DMS53 treated with DMSO at 0.1 percent for 48 hours (cell line): ENCODE measurements around the gene OR6B3.
"Not testable (repeated sequence)": the region's sequence is repeated elsewhere in the genome, so short reads cannot be mapped to it uniquely, and the experiment has no call there.

Experiments used
- DNase-seq: peaks from one replicate; lab custom pipeline; 2025; ENCODE audit not compliant: unreplicated experiment; lab: John Stamatoyannopoulos, UW

OR6B3 gene

DNA sequence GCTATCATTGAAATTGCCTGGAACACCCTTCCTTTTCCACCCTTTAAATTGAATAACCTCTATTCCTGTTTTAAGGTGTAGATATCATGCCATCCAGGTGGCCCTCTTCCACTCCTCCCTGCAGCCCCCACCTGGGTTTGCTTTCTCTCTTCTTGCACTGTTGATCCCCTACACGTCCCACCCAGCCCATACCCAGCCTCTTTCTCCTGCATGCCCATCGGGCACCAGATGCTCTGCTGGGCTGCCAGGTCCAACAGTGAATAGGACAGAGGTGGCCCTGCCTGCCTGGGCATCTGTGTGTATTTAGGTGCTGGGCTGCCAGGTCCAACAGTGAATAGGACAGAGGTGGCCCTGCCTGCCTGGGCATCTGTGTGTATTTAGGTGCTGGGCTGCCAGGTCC lies 9.2 kb downstream of the OR6B3 start:
- DNase-seq, result not testable (repeated sequence)

DNA sequence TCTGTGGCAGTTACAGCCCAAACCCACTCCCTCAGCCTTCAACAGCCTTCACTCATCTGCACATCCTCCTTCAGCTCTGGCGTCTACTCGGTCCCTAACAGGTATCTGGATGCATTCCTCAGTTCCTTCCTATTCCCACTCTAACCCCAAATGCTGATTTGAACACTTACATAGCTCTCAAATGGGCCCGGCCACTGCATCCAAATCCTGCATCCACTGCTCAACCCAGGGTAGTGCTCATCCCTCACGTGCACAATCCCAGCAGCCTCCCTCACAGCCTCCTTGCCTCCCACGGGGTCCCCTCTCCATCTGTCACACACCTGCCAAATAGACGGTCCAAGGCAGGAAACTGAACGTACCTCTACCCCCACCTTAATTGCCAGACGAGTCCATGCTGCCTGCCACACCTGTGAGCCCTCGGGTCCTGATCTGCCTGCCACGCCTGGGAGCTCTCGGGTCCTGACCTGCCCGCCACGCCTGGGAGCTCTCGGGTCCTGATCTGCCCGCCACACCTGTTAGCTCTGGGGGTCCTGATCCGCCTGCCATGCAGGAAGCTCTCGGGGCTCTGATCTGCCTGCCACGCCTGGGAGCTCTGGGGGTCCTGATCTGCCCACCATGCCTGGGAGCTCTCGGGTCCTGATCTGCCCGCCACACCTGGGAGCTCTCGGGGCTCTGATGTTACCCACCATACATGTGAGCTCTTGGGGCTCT lies 9.9 kb downstream of the OR6B3 start:
- DNase-seq, result no peak

- DNase-seq, result no peak
These were observed 10.6 kb downstream of the OR6B3 start for GRCh38 chr2:240042740-240043139.

DNA sequence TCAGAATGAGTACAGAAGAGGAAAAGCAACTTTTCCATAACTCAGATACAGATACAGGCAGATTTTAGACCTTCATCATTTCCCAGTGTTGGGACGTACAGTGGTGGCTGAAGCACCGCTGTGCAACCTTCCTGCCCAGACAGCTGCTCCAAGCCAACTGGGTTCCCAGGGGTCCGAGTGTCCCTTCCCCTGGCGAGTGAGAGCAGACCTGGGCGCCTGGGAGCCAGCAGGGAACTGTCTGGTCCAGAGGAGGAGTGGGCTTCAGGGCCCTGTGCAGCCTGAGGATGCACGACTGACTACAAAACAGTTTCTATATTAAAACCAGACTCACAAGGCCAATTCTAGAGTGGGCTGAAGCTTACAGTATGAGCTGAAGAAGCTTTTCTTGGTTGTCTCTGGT lies 12.0 kb downstream of the OR6B3 start:
- DNase-seq, result no peak

- DNase-seq, result no peak
These were observed 16.0 kb downstream of the OR6B3 start for GRCh38 chr2:240037358-240037757.

DNA sequence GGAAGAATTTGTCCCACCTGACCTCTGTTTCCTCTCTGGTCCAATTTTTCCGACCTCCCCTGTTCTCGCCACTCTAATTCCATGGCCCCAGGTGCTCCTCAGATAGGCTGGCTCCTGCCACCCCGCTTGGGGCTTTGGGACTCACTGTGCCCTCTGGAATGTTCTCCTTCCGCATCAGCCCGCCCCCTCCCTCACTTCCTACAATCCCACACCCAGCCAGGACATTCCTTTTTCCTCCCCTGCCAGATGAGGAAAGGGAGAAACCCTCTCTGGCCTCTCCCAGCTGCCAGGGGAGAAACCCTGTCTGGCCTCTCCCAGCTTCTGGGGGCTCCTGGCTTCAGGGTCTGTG lies 20.0 kb downstream of the OR6B3 start:
- no peak for DNase-seq

DNA sequence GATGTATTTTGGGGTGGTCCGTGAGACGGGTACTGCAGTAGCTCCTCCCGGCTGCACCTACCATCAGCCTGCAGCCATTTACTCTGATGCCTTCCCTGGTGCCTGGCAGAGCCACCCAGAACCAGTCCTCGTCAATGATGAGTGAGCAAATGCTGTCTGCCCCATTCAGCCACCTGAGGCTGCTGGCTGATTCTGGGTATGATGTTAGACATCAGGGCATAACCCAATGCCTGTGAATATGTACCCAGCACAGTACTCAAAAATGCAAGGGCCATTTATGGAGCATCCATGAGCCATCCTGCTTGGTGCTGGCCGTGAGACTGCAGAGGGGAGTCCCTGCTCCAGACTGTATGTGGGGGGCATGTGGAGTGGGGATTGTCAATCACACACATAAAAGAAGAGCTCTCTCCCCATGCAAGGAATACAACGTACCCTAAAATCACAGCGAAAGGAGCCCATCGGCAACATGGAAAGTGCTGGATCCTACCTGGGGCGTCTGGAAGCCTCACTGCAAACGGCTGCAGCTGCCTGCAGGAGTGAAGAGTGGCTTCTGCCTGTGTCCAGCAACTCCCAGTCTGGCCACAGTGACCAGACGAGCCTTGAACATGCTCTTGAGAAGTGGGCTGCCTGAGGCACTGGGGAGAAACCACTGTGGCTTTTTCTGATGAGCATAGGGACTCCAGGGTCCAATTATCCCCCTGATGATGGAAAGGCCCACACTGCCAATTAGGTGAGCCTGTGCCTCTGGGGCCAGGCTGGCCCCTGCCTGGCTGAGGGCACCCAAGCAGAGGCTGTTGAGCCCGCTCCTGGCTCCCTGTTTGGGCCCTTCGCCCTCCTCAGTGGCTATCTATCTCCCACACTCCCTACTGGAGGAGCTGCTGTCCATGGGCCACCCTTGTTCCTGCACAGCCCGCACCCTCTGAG lies 20.7 kb downstream of the OR6B3 start:
- no peak for DNase-seq

DNA sequence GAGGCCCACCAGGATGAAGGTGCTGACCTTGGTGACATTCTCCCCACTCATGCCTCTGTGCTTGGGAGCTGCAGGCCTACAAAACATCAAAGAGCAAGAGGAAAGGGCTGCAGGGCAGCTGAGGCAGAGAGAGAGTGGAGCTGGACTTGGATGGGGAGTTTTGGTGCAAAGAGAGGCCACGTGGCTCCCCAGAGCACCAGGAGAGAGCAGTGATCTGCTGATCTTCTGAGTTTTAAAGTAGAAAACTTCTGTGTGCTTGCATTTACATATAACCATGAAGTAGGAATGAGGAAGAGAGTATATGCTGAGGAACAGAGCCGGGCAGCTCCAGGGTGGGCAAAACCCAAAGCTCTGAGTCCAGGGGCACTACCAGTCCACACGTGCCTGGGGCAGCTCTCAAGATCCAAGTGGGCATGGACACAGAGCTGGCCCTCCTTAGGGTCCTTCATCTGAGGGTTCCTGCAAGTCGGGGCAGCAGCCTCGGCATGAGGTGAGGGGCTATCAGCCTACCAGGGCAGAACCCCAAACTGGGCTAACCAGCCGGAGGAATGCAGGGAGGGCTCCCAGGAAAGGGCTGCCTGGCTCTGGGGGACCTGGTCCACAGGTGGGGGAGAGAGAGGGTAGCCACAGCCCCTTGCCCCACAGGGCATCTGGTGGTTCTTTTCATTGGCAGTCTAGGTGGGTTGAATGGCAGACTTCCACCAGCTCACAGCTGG lies 22.8 kb downstream of the OR6B3 start, which contains the start of gene OR6B2:
TSS of gene OR6B2 (minus strand) at position 51 of the 716 bp plus-strand sequence. CDS start at position 51, 0 bp downstream.
- no peak for DNase-seq

DNA sequence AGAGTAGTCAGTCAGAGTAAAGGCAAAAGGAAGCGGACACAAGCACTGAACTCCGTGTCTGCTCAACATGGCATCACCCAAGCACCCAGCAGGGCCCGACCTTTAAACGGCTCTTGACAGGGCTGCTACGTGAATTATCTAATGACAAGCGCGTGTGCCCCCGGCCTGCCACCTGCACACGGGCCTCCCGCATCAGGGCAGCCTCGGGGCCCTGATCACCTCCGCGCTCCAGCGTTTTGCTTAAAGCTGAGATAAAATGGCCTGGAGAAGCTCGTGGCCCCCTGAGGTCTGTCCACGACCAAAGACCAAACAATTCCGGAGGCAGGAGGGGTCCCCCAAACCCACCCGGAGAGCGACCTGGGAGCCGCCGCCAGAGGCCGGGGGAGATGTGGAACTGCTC lies 28.6 kb downstream of the OR6B3 start:
- no peak for DNase-seq

DNA sequence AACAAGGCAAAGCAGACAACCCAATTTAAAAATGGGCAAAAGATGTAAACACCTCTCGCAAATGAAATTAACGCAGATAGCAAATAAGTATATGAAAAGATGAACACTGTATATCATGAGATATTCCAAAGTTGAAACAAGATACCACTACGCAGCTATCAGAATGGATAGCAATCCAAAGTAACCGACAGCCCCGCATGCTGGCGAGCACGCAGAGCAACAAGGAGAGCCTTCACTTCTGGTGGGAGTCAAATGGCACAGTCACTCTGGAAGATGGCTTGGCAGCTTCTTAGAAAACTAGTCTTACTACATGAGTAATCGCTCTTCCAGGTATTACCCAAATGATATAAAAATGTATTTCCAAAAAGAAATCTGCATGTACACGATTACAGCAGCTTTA lies 29.5 kb downstream of the OR6B3 start:
- DNase-seq, result no peak

GRCh38 chr2:240021488-240022104 lies 31.7 kb downstream of the OR6B3 start:
- peak; percentile 64 for DNase-seq

DNA sequence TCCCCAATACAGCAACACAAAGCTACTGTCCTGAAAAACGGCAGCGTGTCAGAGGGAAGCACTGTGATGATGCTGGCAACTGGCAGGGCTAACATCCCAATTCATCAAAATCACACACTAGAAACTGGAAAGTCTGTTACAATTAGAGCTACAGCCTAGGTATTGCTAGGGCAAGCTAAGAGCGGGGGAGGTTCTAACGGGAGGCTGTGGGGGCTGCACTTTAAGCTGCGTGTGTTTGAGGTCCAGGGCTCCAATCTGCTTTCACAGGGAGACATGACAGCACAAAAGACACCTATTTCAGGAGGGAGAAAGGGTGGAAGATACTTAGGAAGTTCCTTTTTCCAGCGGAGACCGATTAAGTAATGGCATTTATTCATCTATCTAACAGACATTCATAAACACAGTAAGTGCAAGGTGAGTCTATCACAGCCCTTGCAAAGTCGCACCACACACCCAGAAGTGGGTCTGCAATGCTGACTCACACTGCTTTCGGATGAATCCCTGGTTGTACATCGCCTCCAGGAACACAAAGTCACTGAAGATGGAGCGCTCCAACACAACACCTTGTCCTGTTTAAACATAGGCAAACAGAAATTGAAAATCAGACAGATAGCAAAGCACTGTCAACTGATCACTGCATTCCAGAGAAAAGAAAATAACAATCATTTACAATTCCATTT lies 35.1 kb downstream of the OR6B3 start:
- no peak for DNase-seq

GRCh38 chr2:240014327-240014726 lies 39.0 kb downstream of the OR6B3 start:
- no peak for DNase-seq

GRCh38 chr2:240013343-240013742 lies 40.0 kb downstream of the OR6B3 start:
- peak; percentile 3 for DNase-seq

DNA sequence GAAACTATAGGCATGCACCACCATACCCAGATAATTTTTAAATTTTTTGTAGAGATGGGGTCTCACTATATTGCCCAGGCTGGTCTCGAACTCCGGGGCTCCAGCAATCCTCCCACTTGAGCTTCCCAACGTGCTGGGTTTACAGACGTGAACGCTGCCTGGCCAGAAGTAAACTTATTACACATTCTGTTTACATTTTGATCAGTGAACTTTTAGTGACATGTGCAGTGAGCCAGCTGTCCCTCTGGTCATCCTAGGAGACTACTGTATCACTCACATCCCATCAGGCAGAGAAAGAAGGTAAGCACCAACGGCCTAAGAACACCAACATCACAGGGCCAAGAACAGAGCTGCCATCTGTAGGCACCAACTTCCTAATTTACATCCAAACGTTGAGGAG lies 50.3 kb downstream of the OR6B3 start:
- no peak for DNase-seq

- no peak for DNase-seq
These were observed 52.6 kb downstream of the OR6B3 start for GRCh38 chr2:240000671-240001070.

DNA sequence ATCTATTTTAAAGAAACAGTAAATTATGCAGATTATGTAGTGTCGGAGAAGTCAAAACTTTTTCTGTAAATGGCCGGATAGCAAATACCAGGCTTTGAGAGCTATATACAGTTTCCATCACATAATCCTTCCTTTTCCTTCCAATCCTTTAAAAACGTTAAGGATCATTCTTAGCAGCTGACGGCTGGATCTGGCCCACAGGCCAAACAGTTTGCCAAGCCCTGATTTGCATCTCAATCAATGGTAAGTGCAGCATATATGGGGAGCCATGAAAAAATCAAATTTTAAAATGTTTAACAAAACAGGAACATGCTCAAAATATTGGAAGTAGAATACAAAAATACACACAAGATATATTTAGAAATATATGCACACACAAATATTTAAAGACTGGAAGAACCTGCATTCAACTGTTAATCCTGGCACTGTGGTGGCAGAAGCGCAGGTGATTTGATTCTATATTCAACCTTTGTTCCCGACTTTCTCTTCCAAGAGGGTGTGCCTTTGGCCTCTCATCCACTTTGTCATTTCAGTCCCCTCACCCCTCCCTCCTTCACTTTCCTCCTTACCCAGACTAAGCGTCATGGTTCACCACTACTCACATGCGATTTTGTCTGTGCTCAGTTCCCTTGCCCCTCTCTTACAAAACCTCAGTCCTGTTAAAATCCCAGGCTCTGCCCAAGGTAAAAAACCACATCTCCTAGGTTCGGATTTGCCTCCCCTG lies 55.5 kb downstream of the OR6B3 start:
- no peak for DNase-seq
